ENCODE measurements around the gene TOMM22. TPM values are rescaled to one million over a fixed set of nuclear protein-coding genes. Genes with fewer than 3 reads are reported as not detected.

TOMM22 gene
- total and polyA plus RNA-seq, 8 donors, result 11.6 to 35.8 (median 27.4) TPM

GRCh38 chr22:38645430-38645829 lies 36.3 kb upstream of the TOMM22 start:
- FAIRE-seq, result no peak
- Histone ChIP-seq H3K4me3 (no peak overlapping the region), H3K36me3 (no peaks in the 10 kb centered on the region), H3K4me1 (no peaks in the 10 kb centered on the region), H3K27me3 (no peaks in the 10 kb centered on the region), H3K27ac (no peak overlapping the region), H3K9me3 (no peaks in the 10 kb centered on the region)
- TF ChIP-seq CTCF (IDR thresholded peaks at IDR 0.05), result no peak
- ATAC-seq, result no peak
- no peak for DNase-seq
- WGBS, 2 donors, result 94 to 97% methylated on average over 6 of the region's 6 CpGs
- intact Hi-C loops (cut with DNase I), result no loop called here

- Histone ChIP-seq H3K27me3 (no peaks in the 10 kb centered on the region), H3K4me3 (no peak overlapping the region), H3K9me3 (no peaks in the 10 kb centered on the region), H3K36me3 (no peaks in the 10 kb centered on the region), H3K4me1 (no peaks in the 10 kb centered on the region), H3K27ac (no peak overlapping the region)
- FAIRE-seq, result no peak
- DNase-seq, result no peak
- peak in 1 of 4 donors; percentile 27 for ATAC-seq
- no peak for TF ChIP-seq CTCF (IDR thresholded peaks at IDR 0.05)
- 66 to 68% methylated on average over 5 of the region's 5 CpGs for WGBS, 2 donors
- intact Hi-C loops (cut with DNase I), result no loop called here
Observed at GRCh38 chr22:38649841-38650522, 31.8 kb upstream of the TOMM22 start.

GRCh38 chr22:38652859-38653258 lies 28.9 kb upstream of the TOMM22 start:
- ATAC-seq, result no peak
- H3K27ac ChIP-seq, result no peak overlapping the region
- H3K4me1 ChIP-seq, result peaks cover 0 to 7% (median 0%) of the 10 kb centered on the region in 3 donors
- no peak overlapping the region for H3K4me3 ChIP-seq
- H3K27me3 ChIP-seq, result no peaks in the 10 kb centered on the region
- no peak for FAIRE-seq
- no peaks in the 10 kb centered on the region for H3K36me3 ChIP-seq
- intact Hi-C loops (cut with DNase I), result no loop called here
- no peak for DNase-seq
- H3K9me3 ChIP-seq, result no peaks in the 10 kb centered on the region
- TF ChIP-seq CTCF (IDR thresholded peaks at IDR 0.05), result no peak

GRCh38 chr22:38653741-38654140 lies 28.0 kb upstream of the TOMM22 start:
- FAIRE-seq, result no peak
- Histone ChIP-seq H3K27me3 (no peaks in the 10 kb centered on the region), H3K4me3 (no peak overlapping the region), H3K27ac (no peak overlapping the region), H3K36me3 (no peaks in the 10 kb centered on the region), H3K4me1 (peaks cover 0 to 10% (median 0%) of the 10 kb centered on the region in 3 donors), H3K9me3 (no peaks in the 10 kb centered on the region)
- no peak for TF ChIP-seq CTCF (IDR thresholded peaks at IDR 0.05)
- 94 to 95% methylated on average over 8 of the region's 8 CpGs for WGBS, 2 donors
- no peak for DNase-seq
- intact Hi-C loops (cut with DNase I), result no loop called here
- no peak for ATAC-seq

- H3K4me1 ChIP-seq, result peaks cover 0 to 10% (median 0%) of the 10 kb centered on the region in 3 donors
- TF ChIP-seq CTCF (IDR thresholded peaks at IDR 0.05), result no peak
- no peaks in the 10 kb centered on the region for H3K9me3 ChIP-seq
- FAIRE-seq, result no peak
- H3K27me3 ChIP-seq, result no peaks in the 10 kb centered on the region
- H3K36me3 ChIP-seq, result no peaks in the 10 kb centered on the region
- peak overlapping the region; percentile 83 to 95 (median 93) for H3K27ac ChIP-seq
- no peak for DNase-seq
- peak in 2 of 4 donors; percentile 2 to 3 for ATAC-seq
- intact Hi-C loops (cut with DNase I), result no loop called here
- 7 to 8% methylated on average over 22 of the region's 22 CpGs for WGBS, 2 donors
- peak overlapping the region; percentile 52 to 96 (median 73) for H3K4me3 ChIP-seq
Observed at GRCh38 chr22:38655519-38656255, 26.1 kb upstream of the TOMM22 start.

Measured in pancreas (tissue), 10 donors.